ENCODE data around the gene AP3B2.

DNA sequence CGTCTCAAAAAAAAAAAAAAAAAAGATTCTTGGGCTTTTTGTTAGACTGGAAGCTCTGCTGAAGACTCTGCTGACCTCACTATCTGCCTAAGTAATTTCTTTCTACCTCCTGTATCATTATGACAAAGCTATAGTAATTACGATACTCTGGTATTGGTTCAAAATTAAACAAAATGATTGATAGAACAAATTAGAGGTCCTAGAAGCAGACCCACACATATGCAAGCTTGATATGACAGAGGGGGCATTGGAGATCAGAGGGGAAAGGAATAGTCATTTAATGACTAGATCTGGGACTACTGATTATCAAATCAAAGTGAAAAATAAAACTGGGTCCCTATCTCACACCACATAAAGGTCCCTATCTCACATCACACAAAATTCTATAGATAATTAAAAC lies 21.9 kb upstream of the AP3B2 start:
- TF ChIP-seq, protein P1, sequence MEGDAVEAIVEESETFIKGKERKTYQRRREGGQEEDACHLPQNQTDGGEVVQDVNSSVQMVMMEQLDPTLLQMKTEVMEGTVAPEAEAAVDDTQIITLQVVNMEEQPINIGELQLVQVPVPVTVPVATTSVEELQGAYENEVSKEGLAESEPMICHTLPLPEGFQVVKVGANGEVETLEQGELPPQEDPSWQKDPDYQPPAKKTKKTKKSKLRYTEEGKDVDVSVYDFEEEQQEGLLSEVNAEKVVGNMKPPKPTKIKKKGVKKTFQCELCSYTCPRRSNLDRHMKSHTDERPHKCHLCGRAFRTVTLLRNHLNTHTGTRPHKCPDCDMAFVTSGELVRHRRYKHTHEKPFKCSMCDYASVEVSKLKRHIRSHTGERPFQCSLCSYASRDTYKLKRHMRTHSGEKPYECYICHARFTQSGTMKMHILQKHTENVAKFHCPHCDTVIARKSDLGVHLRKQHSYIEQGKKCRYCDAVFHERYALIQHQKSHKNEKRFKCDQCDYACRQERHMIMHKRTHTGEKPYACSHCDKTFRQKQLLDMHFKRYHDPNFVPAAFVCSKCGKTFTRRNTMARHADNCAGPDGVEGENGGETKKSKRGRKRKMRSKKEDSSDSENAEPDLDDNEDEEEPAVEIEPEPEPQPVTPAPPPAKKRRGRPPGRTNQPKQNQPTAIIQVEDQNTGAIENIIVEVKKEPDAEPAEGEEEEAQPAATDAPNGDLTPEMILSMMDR (conservative IDR thresholded peaks at IDR 0.05 in 1 of 2, IDR thresholded peaks at IDR 0.05 in 1 of 2; ENCODE audit: low read depth in 1 of 2, low read length in 2 of 2) = no peak
- no peak for TF ChIP-seq EZH2 (IDR thresholded peaks at IDR 0.05; ENCODE audit: low read length, missing control alignments)
